HCEC 1CT (cell line): ENCODE measurements around the gene MYH14.
A peak's percentile ranks its signal among the peaks of the same experiment; 100 is the strongest.
"Not testable (repeated sequence)": the region's sequence is repeated elsewhere in the genome, so short reads cannot be mapped to it uniquely, and the experiment has no call there.

Source experiments
- DNase-seq: peaks from one replicate; pipeline ENCODE4 v3.0.0-alpha.2; 2017

The MYH14 gene

GRCh38 chr19:50322931-50323781, 119.7 kb downstream of the MYH14 start:
- DNase-seq, result no peak

GRCh38 chr19:50323782-50324133, 120.3 kb downstream of the MYH14 start:
- DNase-seq, result no peak

- DNase-seq, result no peak
These were observed 120.9 kb downstream of the MYH14 start for GRCh38 chr19:50324331-50324730.

- no peak for DNase-seq
These were observed 122.1 kb downstream of the MYH14 start for GRCh38 chr19:50325310-50326100.

GRCh38 chr19:50326101-50326664, 122.8 kb downstream of the MYH14 start:
- no peak for DNase-seq

GRCh38 chr19:50327013-50327412, 123.6 kb downstream of the MYH14 start:
- no peak for DNase-seq

- no peak for DNase-seq
These were observed 124.2 kb downstream of the MYH14 start for GRCh38 chr19:50327461-50328223.

GRCh38 chr19:50328224-50328872, 124.9 kb downstream of the MYH14 start:
- DNase-seq, result no peak

GRCh38 chr19:50328873-50329145, 125.4 kb downstream of the MYH14 start:
- DNase-seq, result no peak

GRCh38 chr19:50329146-50329925, 125.9 kb downstream of the MYH14 start, which contains the start of gene KCNC3:
Gene KCNC3, minus strand, starts transcription at chr19:50329377. Its CDS starts 295 bp downstream, at chr19:50329082.
- peak; percentile 67 for DNase-seq

GRCh38 chr19:50329926-50330294, 126.5 kb downstream of the MYH14 start:
- DNase-seq, result not testable (repeated sequence)

GRCh38 chr19:50330365-50331078, 127.1 kb downstream of the MYH14 start:
- DNase-seq, result peak; percentile 45

GRCh38 chr19:50331221-50331993, 128.0 kb downstream of the MYH14 start:
- no peak for DNase-seq

GRCh38 chr19:50331994-50332243, 128.5 kb downstream of the MYH14 start:
- DNase-seq, result no peak

GRCh38 chr19:50332244-50333038, 129.0 kb downstream of the MYH14 start:
- no peak for DNase-seq

- no peak for DNase-seq
These were observed 129.9 kb downstream of the MYH14 start for GRCh38 chr19:50333235-50333736.

- DNase-seq, result no peak
These were observed 130.6 kb downstream of the MYH14 start for GRCh38 chr19:50333737-50334617.

GRCh38 chr19:50334741-50335421, 131.5 kb downstream of the MYH14 start:
- DNase-seq, result no peak
